ENCODE results near the gene PLCB4. TPM values are rescaled to one million over a fixed set of nuclear protein-coding genes. Genes with fewer than 3 reads are reported as not detected.

PLCB4 gene
- total RNA-seq, 1 donor from 2014 or later: 10.5 TPM

GRCh38 chr20:9145142-9145541, 76.3 kb downstream of the PLCB4 start:
- no peak overlapping the region for H3K4me3 Mint-ChIP-seq (ENCODE audit: unreplicated experiment)
- no peaks in the 10 kb centered on the region for H3K27me3 Mint-ChIP-seq (ENCODE audit: unreplicated experiment)
- H3K27ac Mint-ChIP-seq (ENCODE audit: unreplicated experiment): no peak overlapping the region
- H3K9me3 Mint-ChIP-seq (ENCODE audit: unreplicated experiment): no peaks in the 10 kb centered on the region
- H3K36me3 Mint-ChIP-seq (ENCODE audit: low read depth, unreplicated experiment): no peaks in the 10 kb centered on the region
- peaks cover 18% of the 10 kb centered on the region for H3K4me1 Mint-ChIP-seq (ENCODE audit: unreplicated experiment)
- no peak for DNase-seq (ENCODE audit: low spot score)
- no peak for TF ChIP-seq CTCF (IDR thresholded peaks at IDR 0.05; ENCODE audit: unreplicated experiment)

- H3K27ac Mint-ChIP-seq (ENCODE audit: unreplicated experiment): no peak overlapping the region
- peaks cover 16% of the 10 kb centered on the region for H3K4me1 Mint-ChIP-seq (ENCODE audit: unreplicated experiment)
- H3K27me3 Mint-ChIP-seq (ENCODE audit: unreplicated experiment): no peaks in the 10 kb centered on the region
- no peak for TF ChIP-seq CTCF (IDR thresholded peaks at IDR 0.05; ENCODE audit: unreplicated experiment)
- DNase-seq (ENCODE audit: low spot score): no peak
- no peak overlapping the region for H3K4me3 Mint-ChIP-seq (ENCODE audit: unreplicated experiment)
- H3K9me3 Mint-ChIP-seq (ENCODE audit: unreplicated experiment): peaks cover 3% of the 10 kb centered on the region
- H3K36me3 Mint-ChIP-seq (ENCODE audit: low read depth, unreplicated experiment): peaks cover 5% of the 10 kb centered on the region
These were observed 77.8 kb downstream of the PLCB4 start for GRCh38 chr20:9146649-9147048.

DNA sequence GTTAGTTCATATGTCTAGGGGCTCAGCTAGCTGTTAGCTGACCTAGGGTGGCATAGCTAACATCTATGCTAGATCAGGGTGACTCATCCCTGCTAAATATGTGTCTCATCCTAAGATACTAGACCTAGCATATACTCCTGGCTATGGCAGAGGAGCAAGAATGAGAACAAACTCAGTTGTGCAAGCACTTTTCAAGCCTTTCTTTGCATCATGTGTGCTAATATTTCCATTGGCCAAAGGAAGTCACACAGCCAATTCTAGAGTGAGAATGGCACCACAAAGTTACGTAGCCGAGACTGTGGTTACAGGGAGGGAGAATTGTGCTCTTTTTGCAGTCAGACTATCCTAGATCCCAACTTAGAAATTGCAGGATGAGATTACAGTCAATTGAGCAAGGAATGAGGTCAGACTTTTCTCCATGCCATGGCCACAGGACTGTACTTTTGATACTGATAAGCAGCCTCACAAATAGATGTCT, 78.7 kb downstream of the PLCB4 start:
- H3K9me3 Mint-ChIP-seq (ENCODE audit: unreplicated experiment): peaks cover 6% of the 10 kb centered on the region
- H3K36me3 Mint-ChIP-seq (ENCODE audit: low read depth, unreplicated experiment): peaks cover 8% of the 10 kb centered on the region
- H3K27me3 Mint-ChIP-seq (ENCODE audit: unreplicated experiment): no peaks in the 10 kb centered on the region
- no peak overlapping the region for H3K4me3 Mint-ChIP-seq (ENCODE audit: unreplicated experiment)
- peaks cover 16% of the 10 kb centered on the region for H3K4me1 Mint-ChIP-seq (ENCODE audit: unreplicated experiment)
- TF ChIP-seq CTCF (IDR thresholded peaks at IDR 0.05; ENCODE audit: unreplicated experiment): no peak
- DNase-seq (ENCODE audit: low spot score): no peak
- no peak overlapping the region for H3K27ac Mint-ChIP-seq (ENCODE audit: unreplicated experiment)

- H3K4me3 Mint-ChIP-seq (ENCODE audit: unreplicated experiment): no peak overlapping the region
- peaks cover 16% of the 10 kb centered on the region for H3K4me1 Mint-ChIP-seq (ENCODE audit: unreplicated experiment)
- H3K36me3 Mint-ChIP-seq (ENCODE audit: low read depth, unreplicated experiment): peaks cover 14% of the 10 kb centered on the region
- H3K9me3 Mint-ChIP-seq (ENCODE audit: unreplicated experiment): peaks cover 8% of the 10 kb centered on the region
- DNase-seq (ENCODE audit: low spot score): no peak
- no peaks in the 10 kb centered on the region for H3K27me3 Mint-ChIP-seq (ENCODE audit: unreplicated experiment)
- H3K27ac Mint-ChIP-seq (ENCODE audit: unreplicated experiment): no peak overlapping the region
- no peak for TF ChIP-seq CTCF (IDR thresholded peaks at IDR 0.05; ENCODE audit: unreplicated experiment)
These were observed 79.4 kb downstream of the PLCB4 start for GRCh38 chr20:9148291-9148690.

DNA sequence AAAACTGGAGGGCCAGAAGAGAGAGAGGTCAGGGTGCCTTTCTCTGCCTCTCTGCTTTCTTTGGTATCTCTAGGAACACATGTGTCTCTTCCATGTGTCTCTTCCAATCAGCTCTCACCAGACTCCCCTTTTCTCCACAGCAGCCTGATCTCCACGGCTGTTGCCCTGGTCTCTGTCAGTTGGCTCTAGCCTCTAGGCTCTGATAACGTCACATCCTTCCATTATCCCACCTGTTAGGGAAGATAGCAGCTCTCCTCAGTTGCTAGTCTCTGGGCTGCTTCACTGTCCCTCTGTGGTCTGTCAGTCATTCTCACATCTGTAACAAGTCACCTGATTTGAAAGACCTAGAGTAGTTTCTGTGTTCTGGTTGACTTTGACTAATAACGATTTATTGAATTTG, 80.2 kb downstream of the PLCB4 start:
- Mint-ChIP-seq H3K4me3 (ENCODE audit: unreplicated experiment) (no peak overlapping the region), H3K27ac (ENCODE audit: unreplicated experiment) (no peak overlapping the region), H3K4me1 (ENCODE audit: unreplicated experiment) (peaks cover 12% of the 10 kb centered on the region), H3K36me3 (ENCODE audit: low read depth, unreplicated experiment) (peaks cover 21% of the 10 kb centered on the region), H3K27me3 (ENCODE audit: unreplicated experiment) (no peaks in the 10 kb centered on the region), H3K9me3 (ENCODE audit: unreplicated experiment) (peaks cover 11% of the 10 kb centered on the region)
- DNase-seq (ENCODE audit: low spot score): no peak
- TF ChIP-seq CTCF (IDR thresholded peaks at IDR 0.05; ENCODE audit: unreplicated experiment): no peak

All from endothelial cell (in vitro differentiated cells).